ENCODE data around the gene BARHL1.

GRCh38 chr9:132634327-132634726, 51.9 kb downstream of the BARHL1 start:
- TF ChIP-seq, protein P1, sequence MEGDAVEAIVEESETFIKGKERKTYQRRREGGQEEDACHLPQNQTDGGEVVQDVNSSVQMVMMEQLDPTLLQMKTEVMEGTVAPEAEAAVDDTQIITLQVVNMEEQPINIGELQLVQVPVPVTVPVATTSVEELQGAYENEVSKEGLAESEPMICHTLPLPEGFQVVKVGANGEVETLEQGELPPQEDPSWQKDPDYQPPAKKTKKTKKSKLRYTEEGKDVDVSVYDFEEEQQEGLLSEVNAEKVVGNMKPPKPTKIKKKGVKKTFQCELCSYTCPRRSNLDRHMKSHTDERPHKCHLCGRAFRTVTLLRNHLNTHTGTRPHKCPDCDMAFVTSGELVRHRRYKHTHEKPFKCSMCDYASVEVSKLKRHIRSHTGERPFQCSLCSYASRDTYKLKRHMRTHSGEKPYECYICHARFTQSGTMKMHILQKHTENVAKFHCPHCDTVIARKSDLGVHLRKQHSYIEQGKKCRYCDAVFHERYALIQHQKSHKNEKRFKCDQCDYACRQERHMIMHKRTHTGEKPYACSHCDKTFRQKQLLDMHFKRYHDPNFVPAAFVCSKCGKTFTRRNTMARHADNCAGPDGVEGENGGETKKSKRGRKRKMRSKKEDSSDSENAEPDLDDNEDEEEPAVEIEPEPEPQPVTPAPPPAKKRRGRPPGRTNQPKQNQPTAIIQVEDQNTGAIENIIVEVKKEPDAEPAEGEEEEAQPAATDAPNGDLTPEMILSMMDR (conservative IDR thresholded peaks at IDR 0.05; ENCODE audit: low read depth in 2 of 2): no peak
- no peak for TF ChIP-seq POLR2AphosphoS5 (IDR thresholded peaks at IDR 0.05; ENCODE audit: low read depth)
- TF ChIP-seq REST (IDR thresholded peaks at IDR 0.05; ENCODE audit: unreplicated experiment): no peak
- TF ChIP-seq EZH2 (IDR thresholded peaks at IDR 0.05; ENCODE audit: low read depth, unreplicated experiment): no peak
- no peak for TF ChIP-seq CREB1 (CRISPR knock-in tag; IDR thresholded peaks at IDR 0.05; ENCODE audit: low read depth)
- TF ChIP-seq NANOG (IDR thresholded peaks at IDR 0.05; ENCODE audit: borderline replicate concordance): no peak
- TF ChIP-seq EZH2phosphoT487 (IDR thresholded peaks at IDR 0.05; ENCODE audit: unreplicated experiment): no peak
- no peak for TF ChIP-seq ZNF331 (CRISPR knock-in tag; IDR thresholded peaks at IDR 0.05; ENCODE audit: low read depth)
- TF ChIP-seq ZNF462 (CRISPR knock-in tag; IDR thresholded peaks at IDR 0.05): no peak
- no peak for TF ChIP-seq ZNF114 (CRISPR knock-in tag; IDR thresholded peaks at IDR 0.05)
- TF ChIP-seq, protein P2, sequence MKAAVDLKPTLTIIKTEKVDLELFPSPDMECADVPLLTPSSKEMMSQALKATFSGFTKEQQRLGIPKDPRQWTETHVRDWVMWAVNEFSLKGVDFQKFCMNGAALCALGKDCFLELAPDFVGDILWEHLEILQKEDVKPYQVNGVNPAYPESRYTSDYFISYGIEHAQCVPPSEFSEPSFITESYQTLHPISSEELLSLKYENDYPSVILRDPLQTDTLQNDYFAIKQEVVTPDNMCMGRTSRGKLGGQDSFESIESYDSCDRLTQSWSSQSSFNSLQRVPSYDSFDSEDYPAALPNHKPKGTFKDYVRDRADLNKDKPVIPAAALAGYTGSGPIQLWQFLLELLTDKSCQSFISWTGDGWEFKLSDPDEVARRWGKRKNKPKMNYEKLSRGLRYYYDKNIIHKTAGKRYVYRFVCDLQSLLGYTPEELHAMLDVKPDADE (IDR thresholded peaks at IDR 0.05): no peak
- no peak for TF ChIP-seq JUNB (IDR thresholded peaks at IDR 0.05; ENCODE audit: unreplicated experiment)
- no peak for TF ChIP-seq STAT1 (IDR thresholded peaks at IDR 0.05; ENCODE audit: unreplicated experiment)
